NCI-H187 treated with DMSO at 0.1 percent for 48 hours (cell line): ENCODE data around the gene ADARB2.

Experiments
- DNase-seq: peaks from one replicate; lab custom pipeline; 2025; lab: John Stamatoyannopoulos, UW

ADARB2 gene

GRCh38 chr10:1315178-1315577, 422.1 kb downstream of the ADARB2 start:
- DNase-seq = no peak

GRCh38 chr10:1311726-1312125, 425.6 kb downstream of the ADARB2 start:
- DNase-seq = no peak

- DNase-seq = no peak
Measured at GRCh38 chr10:1310271-1310789, 427.0 kb downstream of the ADARB2 start.

- DNase-seq = no peak
Measured at GRCh38 chr10:1309617-1310270, 427.6 kb downstream of the ADARB2 start.

- no peak for DNase-seq
Measured at GRCh38 chr10:1308962-1309616, 428.2 kb downstream of the ADARB2 start.

- DNase-seq = no peak
Measured at GRCh38 chr10:1308173-1308961, 429.0 kb downstream of the ADARB2 start.

GRCh38 chr10:1301143-1301542, 436.2 kb downstream of the ADARB2 start:
- no peak for DNase-seq

- DNase-seq = no peak
Measured at GRCh38 chr10:1300218-1300617, 437.1 kb downstream of the ADARB2 start.

- no peak for DNase-seq
Measured at GRCh38 chr10:1299041-1299726, 438.1 kb downstream of the ADARB2 start.

GRCh38 chr10:1297566-1298301, 439.6 kb downstream of the ADARB2 start:
- no peak for DNase-seq

GRCh38 chr10:1295756-1296480, 441.4 kb downstream of the ADARB2 start:
- DNase-seq = no peak

- no peak for DNase-seq
Measured at GRCh38 chr10:1294748-1295147, 442.6 kb downstream of the ADARB2 start.

GRCh38 chr10:1293636-1294435, 443.5 kb downstream of the ADARB2 start:
- no peak for DNase-seq

GRCh38 chr10:1293157-1293556, 444.2 kb downstream of the ADARB2 start:
- DNase-seq = no peak

GRCh38 chr10:1292611-1293031, 444.7 kb downstream of the ADARB2 start:
- no peak for DNase-seq

GRCh38 chr10:1291178-1292090, 445.9 kb downstream of the ADARB2 start:
- no peak for DNase-seq

- no peak for DNase-seq
Measured at GRCh38 chr10:1290071-1290471, 447.3 kb downstream of the ADARB2 start.

- DNase-seq = no peak
Measured at GRCh38 chr10:1289591-1289990, 447.7 kb downstream of the ADARB2 start.

GRCh38 chr10:1287971-1288401, 449.3 kb downstream of the ADARB2 start:
- DNase-seq = peak; percentile 8
